AG08396 (cell line): Measurements from ENCODE around the gene SLC25A36.

Experiments used
- DNase-seq: peaks from one replicate; pipeline ENCODE4 v3.0.0; 2012; ENCODE audit warnings: low spot score, mixed read lengths

The SLC25A36 gene

GRCh38 chr3:140941434-140942220, at the start of gene SLC25A36:
SLC25A36 (plus strand) TSS chr3:140941836; CDS start chr3:140942055, 219 bp downstream.
- peak; percentile 94 for DNase-seq

GRCh38 chr3:140896997-140897396, 44.6 kb upstream of the SLC25A36 start:
- no peak for DNase-seq

- peak; percentile 50 for DNase-seq
These were observed 43.1 kb upstream of the SLC25A36 start for GRCh38 chr3:140898340-140899180.

GRCh38 chr3:140899363-140899762, 42.3 kb upstream of the SLC25A36 start:
- no peak for DNase-seq

GRCh38 chr3:140902791-140903190, 38.8 kb upstream of the SLC25A36 start:
- no peak for DNase-seq

- no peak for DNase-seq
These were observed 38.4 kb upstream of the SLC25A36 start for GRCh38 chr3:140903196-140903595.

GRCh38 chr3:140904521-140904920, 37.1 kb upstream of the SLC25A36 start:
- no peak for DNase-seq

GRCh38 chr3:140905559-140905958, 36.1 kb upstream of the SLC25A36 start:
- no peak for DNase-seq

- DNase-seq, result no peak
These were observed 34.9 kb upstream of the SLC25A36 start for GRCh38 chr3:140906785-140907184.

- DNase-seq, result peak; percentile 17
These were observed 30.8 kb upstream of the SLC25A36 start for GRCh38 chr3:140910860-140911259.

GRCh38 chr3:140911822-140912221, 29.8 kb upstream of the SLC25A36 start:
- no peak for DNase-seq

- DNase-seq, result no peak
These were observed 27.9 kb upstream of the SLC25A36 start for GRCh38 chr3:140913728-140914127.

- no peak for DNase-seq
These were observed 27.2 kb upstream of the SLC25A36 start for GRCh38 chr3:140914384-140914945.

GRCh38 chr3:140916603-140917002, 25.0 kb upstream of the SLC25A36 start:
- no peak for DNase-seq

- DNase-seq, result no peak
These were observed 23.9 kb upstream of the SLC25A36 start for GRCh38 chr3:140917772-140918171.

- no peak for DNase-seq
These were observed 21.6 kb upstream of the SLC25A36 start for GRCh38 chr3:140920029-140920428.

- DNase-seq, result peak; percentile 29
These were observed 19.0 kb upstream of the SLC25A36 start for GRCh38 chr3:140922634-140923033.

GRCh38 chr3:140924097-140924873, 17.4 kb upstream of the SLC25A36 start:
- DNase-seq, result no peak

- no peak for DNase-seq
These were observed 14.2 kb upstream of the SLC25A36 start for GRCh38 chr3:140927279-140928069.

- DNase-seq, result no peak
These were observed 12.2 kb upstream of the SLC25A36 start for GRCh38 chr3:140929446-140929845.

GRCh38 chr3:140931016-140931454, 10.6 kb upstream of the SLC25A36 start:
- peak; percentile 14 for DNase-seq
